GM12801 (cell line): ENCODE results near the gene FLAD1.

Experiments
- TF ChIP-seq, protein P1 (sequence below): IDR thresholded peaks from one replicate; pipeline ENCODE4 v1.5.1; 2011; ENCODE audit warnings: control low read depth; ENCODE audit not compliant: insufficient read length; ENCODE audit errors: extremely low read depth

FLAD1 gene

DNA sequence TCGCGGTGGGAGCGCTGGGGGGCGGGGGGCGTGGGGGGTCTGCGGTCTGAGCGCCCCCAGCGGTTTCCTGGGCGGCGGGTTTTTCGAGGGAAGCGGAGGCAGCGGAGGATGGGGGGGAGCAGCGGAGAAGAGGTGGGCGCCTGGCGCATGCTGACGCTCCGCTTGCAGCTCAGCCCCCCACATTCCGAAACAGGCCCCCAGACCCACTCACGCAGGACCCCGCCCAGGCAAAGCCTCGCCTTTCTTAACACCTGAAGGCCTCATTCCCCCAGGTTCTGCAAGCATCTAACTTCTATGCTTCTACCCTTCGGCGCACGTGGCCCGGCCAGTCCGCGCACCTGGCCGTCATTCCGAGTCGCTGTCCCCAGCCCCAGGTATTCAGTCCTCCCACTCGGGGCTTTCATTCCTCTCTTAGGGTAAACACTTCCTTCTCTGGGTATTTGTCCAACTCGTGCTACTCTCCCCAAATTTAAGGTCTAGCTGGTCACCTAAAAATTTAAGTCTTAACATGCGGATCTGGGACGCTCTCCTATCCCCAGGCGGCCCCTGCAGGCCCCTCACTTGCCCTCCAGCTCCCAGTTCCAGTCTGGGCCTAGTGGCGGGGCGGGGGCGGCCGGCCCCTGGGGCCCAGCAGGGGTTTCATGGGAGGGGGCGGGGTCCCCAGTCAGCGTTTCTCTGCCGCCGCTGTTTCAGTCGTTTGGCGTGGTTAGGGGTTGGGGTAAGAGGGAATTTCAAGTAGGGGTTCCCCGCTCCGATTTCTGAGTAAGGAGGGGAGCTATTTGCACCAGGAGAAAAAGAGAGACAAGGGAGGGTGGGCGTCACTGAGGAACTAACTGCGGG is 16.6 kb downstream of the FLAD1 start:
- TF ChIP-seq, protein P1, sequence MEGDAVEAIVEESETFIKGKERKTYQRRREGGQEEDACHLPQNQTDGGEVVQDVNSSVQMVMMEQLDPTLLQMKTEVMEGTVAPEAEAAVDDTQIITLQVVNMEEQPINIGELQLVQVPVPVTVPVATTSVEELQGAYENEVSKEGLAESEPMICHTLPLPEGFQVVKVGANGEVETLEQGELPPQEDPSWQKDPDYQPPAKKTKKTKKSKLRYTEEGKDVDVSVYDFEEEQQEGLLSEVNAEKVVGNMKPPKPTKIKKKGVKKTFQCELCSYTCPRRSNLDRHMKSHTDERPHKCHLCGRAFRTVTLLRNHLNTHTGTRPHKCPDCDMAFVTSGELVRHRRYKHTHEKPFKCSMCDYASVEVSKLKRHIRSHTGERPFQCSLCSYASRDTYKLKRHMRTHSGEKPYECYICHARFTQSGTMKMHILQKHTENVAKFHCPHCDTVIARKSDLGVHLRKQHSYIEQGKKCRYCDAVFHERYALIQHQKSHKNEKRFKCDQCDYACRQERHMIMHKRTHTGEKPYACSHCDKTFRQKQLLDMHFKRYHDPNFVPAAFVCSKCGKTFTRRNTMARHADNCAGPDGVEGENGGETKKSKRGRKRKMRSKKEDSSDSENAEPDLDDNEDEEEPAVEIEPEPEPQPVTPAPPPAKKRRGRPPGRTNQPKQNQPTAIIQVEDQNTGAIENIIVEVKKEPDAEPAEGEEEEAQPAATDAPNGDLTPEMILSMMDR, result no peak

- TF ChIP-seq, protein P1, result no peak
Measured at GRCh38 chr1:155000411-155000725, 17.2 kb downstream of the FLAD1 start.

- TF ChIP-seq, protein P1, result no peak
Measured at GRCh38 chr1:155000726-155001424, 17.7 kb downstream of the FLAD1 start.

DNA sequence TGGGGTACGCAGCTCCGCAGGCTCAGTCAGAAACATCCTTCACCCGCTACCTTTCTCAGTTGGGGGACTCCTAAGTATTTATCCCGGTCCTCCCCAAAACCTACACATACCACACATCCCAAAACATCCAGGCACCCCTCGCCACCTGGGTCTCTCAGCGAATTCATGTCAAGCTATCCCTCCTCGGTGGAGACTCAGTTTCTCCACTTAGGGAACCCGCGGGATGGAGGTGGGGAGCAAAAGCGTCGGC is 18.2 kb downstream of the FLAD1 start:
- TF ChIP-seq, protein P1, result no peak

DNA sequence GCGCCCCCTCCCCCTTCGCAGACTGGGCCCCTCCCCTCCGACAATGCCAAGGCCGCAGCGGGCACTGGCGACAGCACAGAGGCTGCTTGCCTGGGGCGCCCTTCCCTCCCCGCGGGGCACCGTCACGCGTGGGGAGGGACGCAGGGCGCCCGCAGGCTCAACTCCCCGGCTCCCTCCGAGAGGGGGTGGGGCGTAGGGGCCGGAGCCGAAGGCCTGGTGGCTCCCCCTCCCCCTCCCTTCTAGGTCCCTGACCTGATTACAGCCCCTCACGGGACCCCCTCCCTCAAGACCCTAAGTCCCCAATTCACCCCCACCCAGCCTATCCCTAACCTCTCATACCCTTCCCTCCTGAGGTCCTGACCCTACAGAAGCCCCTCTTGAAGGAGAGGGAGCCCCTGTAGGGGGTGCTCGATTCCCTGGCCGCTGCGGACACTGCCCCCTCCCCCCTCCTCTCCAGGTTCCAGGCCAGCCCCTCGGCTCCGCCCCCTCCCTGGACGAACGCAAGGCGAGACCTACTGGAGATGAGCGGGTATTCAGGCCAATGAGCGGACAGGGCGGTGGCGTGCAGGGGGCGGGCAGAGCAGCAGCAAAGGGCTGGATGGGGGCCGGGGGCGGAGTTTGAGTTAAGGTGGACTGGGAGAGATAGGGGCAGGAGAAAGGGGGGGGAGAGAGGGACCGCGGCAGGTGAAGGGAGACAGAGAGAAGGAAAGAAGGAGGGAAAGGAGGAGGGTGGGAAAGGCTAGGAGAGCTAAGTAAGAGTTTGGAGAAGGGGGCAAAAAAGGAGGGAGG is 18.7 kb downstream of the FLAD1 start:
- TF ChIP-seq, protein P1, result no peak

DNA sequence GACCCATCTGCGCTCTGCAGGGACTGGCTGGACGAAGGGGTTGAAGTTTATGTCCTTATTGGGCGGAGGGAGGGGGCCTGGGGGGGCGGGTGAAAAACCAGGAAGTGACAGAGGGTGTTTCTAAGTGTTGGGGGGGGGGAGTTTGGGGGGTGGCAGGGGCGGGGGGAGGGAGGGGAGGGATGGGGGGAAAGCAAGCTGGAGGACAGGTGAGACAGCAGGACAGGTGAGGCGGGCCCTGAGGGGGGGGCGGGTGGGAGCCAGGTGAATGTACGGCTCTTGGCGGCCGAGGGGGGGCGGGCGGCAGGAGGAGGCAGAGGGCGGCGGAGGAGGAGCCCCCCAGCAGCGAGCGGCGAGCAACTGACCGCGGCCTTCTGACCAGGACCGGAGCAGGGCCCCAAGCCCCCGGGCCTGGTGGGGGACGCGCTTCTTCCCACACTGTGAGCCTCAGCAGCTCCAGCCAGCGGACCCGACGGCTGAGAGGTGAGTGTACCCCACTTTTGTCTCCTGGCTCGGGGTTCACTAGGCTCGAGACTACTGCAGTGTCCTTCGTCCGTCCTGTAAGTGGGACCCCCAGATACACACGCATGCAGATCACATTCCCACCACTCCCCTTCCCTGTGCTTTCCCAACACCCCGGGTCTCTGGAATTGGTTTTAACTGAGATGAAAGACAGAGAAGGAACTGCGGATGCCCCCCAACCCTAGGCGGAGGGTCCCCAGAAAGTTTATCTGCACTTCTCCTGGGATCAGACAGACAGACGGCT is 19.5 kb downstream of the FLAD1 start, which contains the start of gene ZBTB7B:
ZBTB7B (plus strand) TSS at position 339 of the 763 bp plus-strand sequence. CDS start 11,859 bp downstream, outside the sequence.
- TF ChIP-seq, protein P1, result no peak
